ENCODE measurements around the gene KSR2. TPM values are rescaled to one million over a fixed set of nuclear protein-coding genes. Genes with fewer than 3 reads are reported as not detected.

Gene KSR2
- total RNA-seq, 2 donors from 2014 or later = 0.07 TPM; not detected in 1

- Histone ChIP-seq H3K4me1 (ENCODE audit: control insufficient read depth in 1 of 2, low read depth in 2 of 2) (no peaks in the 10 kb centered on the region), H3K27ac (no peak overlapping the region), H3K9me3 (no peaks in the 10 kb centered on the region), H3K4me3 (no peak overlapping the region), H3K36me3 (no peaks in the 10 kb centered on the region), H3K27me3 (replicated peaks; ENCODE audit: insufficient read depth) (no peaks in the 10 kb centered on the region)
- DNase-seq (ENCODE audit: low spot score) = no peak
- TF ChIP-seq CTCF (IDR thresholded peaks at IDR 0.05) = no peak
- ATAC-seq (ENCODE audit: insufficient number of reproducible peaks, low FRiP score, low read depth) = no peak
Measured at GRCh38 chr12:117468016-117468415, 500.8 kb downstream of the KSR2 start.

DNA sequence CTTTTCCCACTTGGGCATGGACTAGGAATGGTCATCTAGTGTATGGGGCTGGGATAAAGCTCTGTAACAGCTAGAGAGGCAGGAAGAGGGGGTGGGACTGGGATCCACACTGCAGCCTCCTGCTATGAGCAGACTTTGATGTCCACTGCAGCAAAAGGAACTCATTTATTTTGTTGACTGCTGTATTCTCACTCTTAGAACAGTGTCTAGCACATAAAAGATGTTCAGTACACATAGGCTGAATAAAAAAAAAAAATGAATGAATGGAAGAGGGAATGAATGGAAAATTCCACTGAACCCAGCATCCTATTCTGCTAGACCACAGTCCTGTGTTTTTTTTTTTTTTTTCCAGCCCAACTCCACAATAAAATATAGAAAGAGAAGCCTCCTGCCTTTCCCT, 501.2 kb downstream of the KSR2 start:
- Histone ChIP-seq H3K4me3 (no peak overlapping the region), H3K36me3 (no peaks in the 10 kb centered on the region), H3K27ac (no peak overlapping the region), H3K27me3 (replicated peaks; ENCODE audit: insufficient read depth) (no peaks in the 10 kb centered on the region), H3K4me1 (ENCODE audit: control insufficient read depth in 1 of 2, low read depth in 2 of 2) (no peaks in the 10 kb centered on the region), H3K9me3 (no peaks in the 10 kb centered on the region)
- DNase-seq (ENCODE audit: low spot score) (no peak), ATAC-seq (ENCODE audit: insufficient number of reproducible peaks, low FRiP score, low read depth) (no peak)
- no peak for TF ChIP-seq CTCF (IDR thresholded peaks at IDR 0.05)

- no peaks in the 10 kb centered on the region for H3K4me1 ChIP-seq (ENCODE audit: control insufficient read depth in 1 of 2, low read depth in 2 of 2)
- no peak for ATAC-seq (ENCODE audit: insufficient number of reproducible peaks, low FRiP score, low read depth)
- H3K9me3 ChIP-seq = no peaks in the 10 kb centered on the region
- no peak overlapping the region for H3K4me3 ChIP-seq
- no peak overlapping the region for H3K27ac ChIP-seq
- H3K36me3 ChIP-seq = no peaks in the 10 kb centered on the region
- no peaks in the 10 kb centered on the region for H3K27me3 ChIP-seq (replicated peaks; ENCODE audit: insufficient read depth)
- no peak for TF ChIP-seq CTCF (IDR thresholded peaks at IDR 0.05)
- DNase-seq (ENCODE audit: low spot score) = no peak
Measured at GRCh38 chr12:117466677-117467362, 502.0 kb downstream of the KSR2 start.

GRCh38 chr12:117461732-117462131, 507.1 kb downstream of the KSR2 start:
- Histone ChIP-seq H3K9me3 (no peaks in the 10 kb centered on the region), H3K4me1 (ENCODE audit: control insufficient read depth in 1 of 2, low read depth in 2 of 2) (no peaks in the 10 kb centered on the region), H3K36me3 (no peaks in the 10 kb centered on the region), H3K27me3 (replicated peaks; ENCODE audit: insufficient read depth) (no peaks in the 10 kb centered on the region), H3K27ac (no peak overlapping the region), H3K4me3 (no peak overlapping the region)
- ATAC-seq (ENCODE audit: insufficient number of reproducible peaks, low FRiP score, low read depth) (no peak), DNase-seq (ENCODE audit: low spot score) (no peak)
- no peak for TF ChIP-seq CTCF (IDR thresholded peaks at IDR 0.05)

GRCh38 chr12:117459229-117459628, 509.6 kb downstream of the KSR2 start:
- TF ChIP-seq CTCF (IDR thresholded peaks at IDR 0.05) = no peak
- Histone ChIP-seq H3K4me1 (ENCODE audit: control insufficient read depth in 1 of 2, low read depth in 2 of 2) (no peaks in the 10 kb centered on the region), H3K9me3 (no peaks in the 10 kb centered on the region), H3K27ac (no peak overlapping the region), H3K27me3 (replicated peaks; ENCODE audit: insufficient read depth) (no peaks in the 10 kb centered on the region), H3K36me3 (no peaks in the 10 kb centered on the region), H3K4me3 (no peak overlapping the region)
- ATAC-seq (ENCODE audit: insufficient number of reproducible peaks, low FRiP score, low read depth) (no peak), DNase-seq (ENCODE audit: low spot score) (no peak)
